Mucosa of stomach (tissue), 1 donor: ENCODE measurements around the gene TARS2.

Source experiments
- H3K27me3 ChIP-seq: one replicate; pipeline ENCODE4 v1.7.0; 2013; ENCODE audit warnings: mild to moderate bottlenecking, low read length; ENCODE audit not compliant: control insufficient read depth, insufficient read depth
- H3K36me3 ChIP-seq: one replicate; pipeline ENCODE4 v1.7.0; 2013; ENCODE audit warnings: low read length; ENCODE audit not compliant: control insufficient read depth, insufficient read depth
- H3K4me1 ChIP-seq: one replicate; pipeline ENCODE4 v1.7.0; 2013; ENCODE audit warnings: mild to moderate bottlenecking, low read length; ENCODE audit not compliant: control insufficient read depth, insufficient read depth
- H3K4me3 ChIP-seq: one replicate; pipeline ENCODE4 v1.7.0; 2013; ENCODE audit warnings: low read length
- H3K9ac ChIP-seq: one replicate; pipeline ENCODE4 v1.7.0; 2013; ENCODE audit warnings: mild to moderate bottlenecking, low read length, moderate library complexity
- H3K9me3 ChIP-seq: one replicate; pipeline ENCODE4 v1.7.0; 2013; ENCODE audit warnings: mild to moderate bottlenecking, low read length, moderate library complexity; ENCODE audit not compliant: control insufficient read depth
- donor health status: Pancreatic carcinoma.

Gene TARS2, protein sequence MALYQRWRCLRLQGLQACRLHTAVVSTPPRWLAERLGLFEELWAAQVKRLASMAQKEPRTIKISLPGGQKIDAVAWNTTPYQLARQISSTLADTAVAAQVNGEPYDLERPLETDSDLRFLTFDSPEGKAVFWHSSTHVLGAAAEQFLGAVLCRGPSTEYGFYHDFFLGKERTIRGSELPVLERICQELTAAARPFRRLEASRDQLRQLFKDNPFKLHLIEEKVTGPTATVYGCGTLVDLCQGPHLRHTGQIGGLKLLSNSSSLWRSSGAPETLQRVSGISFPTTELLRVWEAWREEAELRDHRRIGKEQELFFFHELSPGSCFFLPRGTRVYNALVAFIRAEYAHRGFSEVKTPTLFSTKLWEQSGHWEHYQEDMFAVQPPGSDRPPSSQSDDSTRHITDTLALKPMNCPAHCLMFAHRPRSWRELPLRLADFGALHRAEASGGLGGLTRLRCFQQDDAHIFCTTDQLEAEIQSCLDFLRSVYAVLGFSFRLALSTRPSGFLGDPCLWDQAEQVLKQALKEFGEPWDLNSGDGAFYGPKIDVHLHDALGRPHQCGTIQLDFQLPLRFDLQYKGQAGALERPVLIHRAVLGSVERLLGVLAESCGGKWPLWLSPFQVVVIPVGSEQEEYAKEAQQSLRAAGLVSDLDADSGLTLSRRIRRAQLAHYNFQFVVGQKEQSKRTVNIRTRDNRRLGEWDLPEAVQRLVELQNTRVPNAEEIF

DNA sequence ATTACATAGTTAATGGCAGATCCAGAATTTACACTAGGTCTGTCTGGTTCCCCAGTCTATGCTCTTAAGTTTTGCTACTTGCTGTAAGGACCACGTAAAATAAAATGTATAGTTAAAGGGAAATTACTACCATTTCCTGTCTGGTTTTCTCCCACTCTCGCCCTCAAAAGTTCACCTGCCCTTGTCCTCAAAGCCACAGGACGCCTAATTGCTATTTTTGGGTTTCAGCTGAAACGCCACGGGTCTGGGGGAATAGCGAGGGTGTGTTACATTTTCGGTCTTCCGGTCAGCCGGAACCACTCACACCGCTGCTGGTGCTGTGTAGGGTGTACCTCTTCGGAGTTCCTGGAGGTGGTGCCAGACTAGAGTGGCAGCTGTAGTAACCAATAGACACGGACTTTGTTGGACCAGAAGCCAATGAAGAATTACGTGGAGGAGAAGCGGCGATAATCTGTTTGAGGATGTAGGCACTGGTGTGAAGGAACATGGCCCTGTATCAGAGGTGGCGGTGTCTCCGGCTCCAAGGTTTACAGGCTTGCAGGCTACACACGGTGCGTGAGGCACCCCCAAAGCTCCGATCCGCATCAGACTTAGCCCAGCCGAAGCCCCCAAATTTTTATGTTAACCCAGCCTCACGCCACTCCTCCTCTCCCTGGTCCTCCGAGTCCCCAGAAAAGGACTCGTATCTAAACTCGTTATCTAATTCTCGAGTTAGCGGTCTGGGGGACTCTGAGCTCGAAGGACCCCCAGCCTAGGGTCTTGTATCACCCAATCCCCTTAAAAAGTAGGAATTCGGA is at the start of gene TARS2:
Gene TARS2, plus strand, starts transcription at position 454 of the 797 bp plus-strand sequence. Its CDS starts 32 bp downstream, at position 486.
- peak within 1 kb of the TSS; percentile 99 for H3K9ac ChIP-seq
- peaks cover 8% of the 10 kb centered on the region for H3K4me1 ChIP-seq
- no peaks in the 10 kb centered on the region for H3K9me3 ChIP-seq
- peak within 1 kb of the TSS; percentile 88 for H3K4me3 ChIP-seq
- H3K36me3 ChIP-seq: peaks cover 4% of the 10 kb centered on the region
- no peaks in the 10 kb centered on the region for H3K27me3 ChIP-seq

DNA sequence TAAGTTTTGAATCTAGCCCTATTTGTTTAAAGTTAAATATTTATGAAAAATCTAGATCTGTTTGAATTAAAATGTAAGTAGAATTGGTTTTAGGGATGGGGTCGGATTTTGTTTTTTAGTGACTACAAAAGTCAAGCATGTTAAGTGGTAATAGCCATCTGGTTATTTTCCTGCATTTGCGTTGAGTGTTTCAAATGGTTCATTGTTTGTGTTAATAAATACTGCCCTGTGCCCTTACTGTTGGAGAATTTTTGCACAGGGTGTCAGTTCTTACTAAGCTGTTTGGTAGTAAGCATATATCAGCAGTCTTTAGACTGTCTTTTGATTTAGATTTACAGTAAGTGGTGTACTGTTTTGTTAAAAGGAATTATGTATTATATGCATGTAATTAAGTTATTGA is 46.1 kb upstream of the TARS2 start:
- H3K36me3 ChIP-seq: no peaks in the 10 kb centered on the region
- no peaks in the 10 kb centered on the region for H3K4me1 ChIP-seq
- no peaks in the 10 kb centered on the region for H3K9me3 ChIP-seq
- no peak overlapping the region for H3K4me3 ChIP-seq
- no peaks in the 10 kb centered on the region for H3K27me3 ChIP-seq
- no peak overlapping the region for H3K9ac ChIP-seq

DNA sequence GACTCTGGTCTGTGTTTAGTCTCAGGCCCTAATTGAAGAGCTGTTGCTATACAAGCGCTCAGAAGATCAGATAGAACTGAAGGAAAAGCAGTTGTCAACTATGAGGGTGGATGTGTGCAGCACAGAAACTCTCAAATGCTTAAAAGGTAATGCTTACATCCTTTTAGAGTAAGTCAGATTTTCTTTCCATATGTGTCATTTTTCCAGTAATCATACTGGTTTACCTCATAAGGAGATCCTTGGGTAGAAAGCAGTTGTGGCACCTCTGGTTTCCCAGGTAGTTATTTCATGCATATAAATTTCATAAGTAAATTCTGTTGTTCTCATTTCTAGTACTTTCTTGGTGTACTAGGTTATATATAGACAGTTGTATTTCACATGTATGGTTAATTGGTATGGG is 43.0 kb upstream of the TARS2 start:
- Histone ChIP-seq H3K4me1 (no peaks in the 10 kb centered on the region), H3K27me3 (no peaks in the 10 kb centered on the region), H3K9me3 (no peaks in the 10 kb centered on the region), H3K4me3 (no peak overlapping the region), H3K9ac (no peak overlapping the region), H3K36me3 (no peaks in the 10 kb centered on the region)

- Histone ChIP-seq H3K36me3 (no peaks in the 10 kb centered on the region), H3K9me3 (no peaks in the 10 kb centered on the region), H3K9ac (no peak overlapping the region), H3K4me3 (no peak overlapping the region), H3K27me3 (no peaks in the 10 kb centered on the region), H3K4me1 (no peaks in the 10 kb centered on the region)
These were observed 31.0 kb upstream of the TARS2 start for GRCh38 chr1:150456146-150456647.

- Histone ChIP-seq H3K9ac (no peak overlapping the region), H3K36me3 (no peaks in the 10 kb centered on the region), H3K4me3 (no peak overlapping the region), H3K27me3 (no peaks in the 10 kb centered on the region), H3K4me1 (no peaks in the 10 kb centered on the region), H3K9me3 (no peaks in the 10 kb centered on the region)
These were observed 22.8 kb upstream of the TARS2 start for GRCh38 chr1:150464422-150464826.

GRCh38 chr1:150466964-150467363 is 20.3 kb upstream of the TARS2 start:
- Histone ChIP-seq H3K36me3 (peaks cover 4% of the 10 kb centered on the region), H3K4me1 (peaks cover 7% of the 10 kb centered on the region), H3K4me3 (no peak overlapping the region), H3K27me3 (no peaks in the 10 kb centered on the region), H3K9me3 (no peaks in the 10 kb centered on the region), H3K9ac (no peak overlapping the region)

- no peaks in the 10 kb centered on the region for H3K27me3 ChIP-seq
- peaks cover 14% of the 10 kb centered on the region for H3K36me3 ChIP-seq
- H3K9ac ChIP-seq: no peak overlapping the region
- H3K9me3 ChIP-seq: no peaks in the 10 kb centered on the region
- H3K4me3 ChIP-seq: no peak overlapping the region
- H3K4me1 ChIP-seq: peaks cover 7% of the 10 kb centered on the region
These were observed 17.9 kb upstream of the TARS2 start for GRCh38 chr1:150469291-150469690.

- Histone ChIP-seq H3K9me3 (no peaks in the 10 kb centered on the region), H3K4me3 (no peak overlapping the region), H3K36me3 (peaks cover 14% of the 10 kb centered on the region), H3K4me1 (peaks cover 14% of the 10 kb centered on the region), H3K9ac (no peak overlapping the region), H3K27me3 (no peaks in the 10 kb centered on the region)
These were observed 14.5 kb upstream of the TARS2 start for GRCh38 chr1:150472601-150473200.

- no peaks in the 10 kb centered on the region for H3K27me3 ChIP-seq
- no peaks in the 10 kb centered on the region for H3K9me3 ChIP-seq
- no peak overlapping the region for H3K4me3 ChIP-seq
- H3K9ac ChIP-seq: no peak overlapping the region
- H3K4me1 ChIP-seq: peaks cover 21% of the 10 kb centered on the region
- H3K36me3 ChIP-seq: peaks cover 14% of the 10 kb centered on the region
These were observed 13.6 kb upstream of the TARS2 start for GRCh38 chr1:150473659-150474058.

- Histone ChIP-seq H3K4me1 (peaks cover 21% of the 10 kb centered on the region), H3K27me3 (no peaks in the 10 kb centered on the region), H3K36me3 (peaks cover 14% of the 10 kb centered on the region), H3K9ac (no peak overlapping the region), H3K9me3 (no peaks in the 10 kb centered on the region), H3K4me3 (no peak overlapping the region)
These were observed 12.3 kb upstream of the TARS2 start for GRCh38 chr1:150474869-150475268.

DNA sequence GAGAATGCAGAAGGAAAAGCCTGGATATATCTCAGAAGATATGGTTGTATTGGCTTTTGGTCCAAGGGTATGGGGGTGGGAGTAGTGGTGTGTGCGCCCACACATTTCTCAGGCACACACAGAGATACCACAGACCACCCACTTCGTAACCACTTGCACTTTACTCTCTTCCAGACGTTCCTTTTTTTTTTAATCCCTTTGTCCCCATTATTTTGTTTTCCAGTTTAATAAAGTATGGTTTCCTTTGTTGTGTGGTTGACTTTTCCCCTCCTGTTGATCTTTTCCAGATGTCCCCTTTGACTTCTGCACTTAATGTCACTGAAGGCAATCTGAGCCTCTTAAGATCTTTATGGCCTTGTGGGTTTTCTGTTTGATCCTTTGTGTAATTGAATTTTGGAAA is 10.5 kb upstream of the TARS2 start:
- Histone ChIP-seq H3K9me3 (no peaks in the 10 kb centered on the region), H3K4me1 (peaks cover 15% of the 10 kb centered on the region), H3K4me3 (no peak overlapping the region), H3K27me3 (no peaks in the 10 kb centered on the region), H3K36me3 (peaks cover 12% of the 10 kb centered on the region), H3K9ac (no peak overlapping the region)
